Endothelial cell of umbilical vein (primary cell): ENCODE results near the gene GDPD4. TPM values are rescaled to one million over a fixed set of nuclear protein-coding genes. Genes with fewer than 3 reads are reported as not detected.

Experiments used
- BruUV-seq: library from RNA; stranded (reverse); fragments of 400-500 nt; replicated peaks from 2 replicates; lab custom pipeline; 2021; lab: Mats Ljungman, UMichigan
- CTCF ChIA-PET: fragments of 300-600, 350-600 bp; sonication (Branson Sonifier 250); formaldehyde crosslinking; loops from one replicate; lab custom pipeline; 2021; ENCODE audit warnings: antibody characterized with exemption, inconsistent platforms; lab: Charles Lee
- POLR2A ChIA-PET: fragments of 300-600, 350-600 bp; sonication (Branson Sonifier 250); formaldehyde crosslinking; loops from one replicate; lab custom pipeline; 2021; ENCODE audit warnings: antibody characterized with exemption, inconsistent platforms; lab: Charles Lee
- DNase-seq: peaks from one replicate; pipeline ENCODE4 v3.0.0-alpha.2; 2011; ENCODE audit warnings: low read depth, low spot score
- FAIRE-seq: peaks from 2 replicates; lab custom pipeline; 2011; peaks lifted over from hg19 to GRCh38; lab: Jason Lieb, UNC
- H2AFZ ChIP-seq: 2 replicates; pipeline ENCODE4 v1.6.0; 2012; ENCODE audit warnings: low read depth, low read length, control low read depth, inconsistent platforms
- H3K27ac ChIP-seq: 2 replicates; pipeline ENCODE4 v1.5.1; 2011; ENCODE audit warnings: low read depth, mild to moderate bottlenecking, control low read depth, low read length, moderate library complexity; ENCODE audit not compliant: insufficient read depth
- H3K27me3 ChIP-seq, 2 experiments: 2 replicates each; pipeline versions ENCODE4 v1.6.0 to v1.6.1; 2011; ENCODE audit warnings: low read length in 2 of 2, mixed read lengths in 1 of 2; ENCODE audit not compliant: control insufficient read depth in 2 of 2, insufficient read depth in 2 of 2
- H3K36me3 ChIP-seq, 2 experiments: 2 replicates in 1 of 2; 3 replicates in 1 of 2; pipeline ENCODE4 v1.5.1; 2011; ENCODE audit warnings: low read length in 2 of 2, mild to moderate bottlenecking in 1 of 2, moderate library complexity in 1 of 2; ENCODE audit not compliant: control insufficient read depth in 2 of 2, insufficient read depth in 2 of 2; ENCODE audit errors: extremely low read depth in 1 of 2
- H3K4me1 ChIP-seq: 3 replicates; pipeline ENCODE4 v1.5.1; 2011; ENCODE audit warnings: mild to moderate bottlenecking, low read length; ENCODE audit not compliant: control insufficient read depth, insufficient read depth; ENCODE audit errors: extremely low read depth
- H3K4me2 ChIP-seq: 2 replicates; pipeline ENCODE4 v1.6.1; 2011; ENCODE audit warnings: low read length, control low read depth, mixed read lengths; ENCODE audit not compliant: insufficient read depth
- H3K4me3 ChIP-seq, 3 experiments: fragments of 200-600 bp in 1 of 3; sonication (generic), shearing (Covaris generic) in 1 of 3; replicated peaks in 1 of 3; 2 replicates each; pipeline ENCODE4 v1.5.1; 2011 to 2016; ENCODE audit warnings: control low read depth in 3 of 3, low read length in 3 of 3, mild to moderate bottlenecking in 2 of 3, inconsistent platforms in 1 of 3, low read depth in 1 of 3, moderate library complexity in 1 of 3; ENCODE audit not compliant: insufficient read depth in 1 of 3
- H3K79me2 ChIP-seq: 2 replicates; pipeline ENCODE4 v1.6.0; 2012; ENCODE audit warnings: low read length, inconsistent platforms; ENCODE audit not compliant: control insufficient read depth, insufficient read depth
- H3K9ac ChIP-seq: replicated peaks from 2 replicates; pipeline ENCODE3; 2011; ENCODE audit warnings: low read length, control low read depth; ENCODE audit not compliant: insufficient read depth; ENCODE audit errors: extremely low read depth
- H3K9me1 ChIP-seq: replicated peaks from 3 replicates; pipeline ENCODE4 v1.6.0; 2011; ENCODE audit warnings: mild to moderate bottlenecking, low read length; ENCODE audit not compliant: control insufficient read depth, insufficient read depth; ENCODE audit errors: extremely low read depth
- H3K9me3 ChIP-seq: replicated peaks from 2 replicates; pipeline ENCODE4 v1.5.1; 2012; ENCODE audit warnings: low read length, inconsistent platforms; ENCODE audit not compliant: control insufficient read depth, insufficient read depth
- H4K20me1 ChIP-seq: replicated peaks from 2 replicates; pipeline ENCODE3; 2011; ENCODE audit warnings: mild to moderate bottlenecking, low read length; ENCODE audit not compliant: control insufficient read depth, insufficient read depth; ENCODE audit errors: extremely low read depth
- CTCF ChIP-seq, 2 donors: IDR thresholded peaks; 1 replicate in 1 of 2; 2 replicates in 1 of 2; pipeline ENCODE4 v1.5.1; 2011; ENCODE audit warnings: low read length in 2 of 2, mild to moderate bottlenecking in 2 of 2, moderate library complexity in 2 of 2, control low read depth in 1 of 2, inconsistent platforms in 1 of 2, low read depth in 1 of 2; ENCODE audit not compliant: insufficient read depth in 1 of 2; ENCODE audit errors: extremely low read depth in 1 of 2
- EZH2 ChIP-seq: IDR thresholded peaks from 2 replicates; pipeline ENCODE4 v1.6.1; 2012; ENCODE audit warnings: borderline replicate concordance, low read depth, mild to moderate bottlenecking, moderate library complexity, low read length, inconsistent platforms; ENCODE audit not compliant: severe bottlenecking
- FOS ChIP-seq: IDR thresholded peaks from 2 replicates; pipeline ENCODE4 v1.6.1; 2011; ENCODE audit warnings: mild to moderate bottlenecking, low read length, moderate library complexity, borderline replicate concordance; ENCODE audit not compliant: insufficient read depth
- GATA2 ChIP-seq: IDR thresholded peaks from 2 replicates; pipeline ENCODE4 v1.7.0; 2011; ENCODE audit warnings: low read depth, mild to moderate bottlenecking, moderate library complexity, mixed read lengths, low read length; ENCODE audit not compliant: insufficient read length, insufficient read depth
- JUN ChIP-seq: IDR thresholded peaks from 2 replicates; pipeline ENCODE4 v1.6.1; 2011; ENCODE audit warnings: borderline replicate concordance, low read depth; ENCODE audit not compliant: insufficient read length, insufficient read depth
- MAX ChIP-seq: IDR thresholded peaks from 2 replicates; pipeline ENCODE4 v1.6.1; 2011; ENCODE audit not compliant: insufficient read depth, insufficient read length
- MYC ChIP-seq: IDR thresholded peaks from one replicate; pipeline ENCODE4 v1.6.1; 2011; ENCODE audit warnings: mild to moderate bottlenecking, low read depth, low read length
- POLR2A ChIP-seq: IDR thresholded peaks from 2 replicates; pipeline ENCODE4 v1.6.1; 2012; ENCODE audit warnings: low read depth, mild to moderate bottlenecking, control low read depth, low read length
- POLR2AphosphoS5 ChIP-seq: IDR thresholded peaks from 2 replicates; pipeline ENCODE4 v1.6.1; 2012; ENCODE audit warnings: low read depth, mild to moderate bottlenecking, control low read depth, low read length, moderate library complexity; ENCODE audit not compliant: insufficient read depth
- dilution Hi-C: fragments of 300-500 bp; cut with MboI; formaldehyde crosslinking; loops from one replicate; pipeline ENCODE4 v1.15.0; 2019; ENCODE audit warnings: low sequenced_read_pairs; ENCODE audit not compliant: extremely low pct_ligation_motif_present
- intact Hi-C: fragments of 100-400 bp; cut with micrococcal nuclease; formaldehyde crosslinking; loops from one replicate; pipeline ENCODE4 v1.10.0; 2022
- polyA plus RNA-seq, 4 experiments: library from polyadenylated mRNA; depleted of rRNA in 3 of 4; stranded (reverse) in 3 of 4; unstranded in 1 of 4; fragments of >200 nt; gene quantifications; 2 replicates each; pipeline versions ENCODE4 v1.2.1 to v1.2.3, GENCODE V29; 2011 to 2012; ENCODE audit warnings: missing spikeins in 1 of 4
- total RNA-seq: library from RNA; stranded (reverse); gene quantifications from 2 replicates; pipeline ENCODE4 v1.2.3, GENCODE V29; 2021

Gene GDPD4
- total and polyA plus RNA-seq, 2 donors (not counting 3 experiments of a cell fraction or from before 2014, with no cell fraction given) = not detected

GRCh38 chr11:77182542-77183430 lies 118.7 kb downstream of the GDPD4 start:
- POLR2A ChIA-PET = no interaction called here
- Histone ChIP-seq H2AFZ (no peak overlapping the region), H3K9ac (no peak overlapping the region), H3K4me1 (no peaks in the 10 kb centered on the region), H4K20me1 (no peaks in the 10 kb centered on the region), H3K27ac (no peak overlapping the region), H3K36me3 (no peaks in the 10 kb centered on the region), H3K4me3 (no peak overlapping the region), H3K27me3 (no peaks in the 10 kb centered on the region), H3K9me1 (no peaks in the 10 kb centered on the region), H3K79me2 (no peaks in the 10 kb centered on the region), H3K9me3 (no peaks in the 10 kb centered on the region), H3K4me2 (no peak overlapping the region)
- CTCF ChIA-PET = interaction anchor here (1.2 to 2.8 kb wide), 4 partner anchors 13 to 366 kb away, joined by 3 to 22 read pairs (median 6); partner anchors contain the start of gene MYO7A
- FAIRE-seq (no peak), DNase-seq (no peak)
- no peak for TF ChIP-seq GATA2
- TF ChIP-seq MAX = no peak
- no peak for TF ChIP-seq POLR2AphosphoS5
- TF ChIP-seq POLR2A = no peak
- TF ChIP-seq CTCF (IDR thresholded peaks at IDR 0.05; ENCODE audit: extremely low read depth in 1 of 2, insufficient read depth in 1 of 2, low read depth in 1 of 2, low read length in 2 of 2) = no peak
- TF ChIP-seq FOS = no peak
- no peak for TF ChIP-seq MYC
- TF ChIP-seq JUN = no peak
- TF ChIP-seq EZH2 = no peak
- dilution Hi-C loops (no loop called here), intact Hi-C loops (no loop called here)
- BruUV-seq = no TSS peak
